ENCODE measurements around the gene FOCAD.

DNA sequence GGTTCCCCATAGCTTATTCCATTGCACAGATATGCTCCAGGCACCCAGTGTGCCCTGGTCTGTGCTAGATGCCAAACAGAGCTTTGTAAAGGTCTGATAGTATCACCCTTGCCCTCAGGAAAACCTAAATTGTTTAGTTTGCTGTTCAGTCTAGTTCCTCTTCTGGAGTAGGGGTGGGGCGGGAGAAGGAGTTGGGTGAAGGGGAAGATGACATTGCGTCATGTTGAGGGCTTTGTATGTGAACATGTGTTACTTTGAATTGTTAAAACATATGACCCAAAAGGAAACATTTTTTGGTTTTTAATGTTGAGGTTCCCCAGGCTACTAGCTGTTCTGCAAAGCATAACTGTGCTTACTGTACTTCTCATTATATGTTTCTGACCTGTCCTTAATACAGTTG lies 306.8 kb downstream of the FOCAD start:
- TF ChIP-seq, protein P1, sequence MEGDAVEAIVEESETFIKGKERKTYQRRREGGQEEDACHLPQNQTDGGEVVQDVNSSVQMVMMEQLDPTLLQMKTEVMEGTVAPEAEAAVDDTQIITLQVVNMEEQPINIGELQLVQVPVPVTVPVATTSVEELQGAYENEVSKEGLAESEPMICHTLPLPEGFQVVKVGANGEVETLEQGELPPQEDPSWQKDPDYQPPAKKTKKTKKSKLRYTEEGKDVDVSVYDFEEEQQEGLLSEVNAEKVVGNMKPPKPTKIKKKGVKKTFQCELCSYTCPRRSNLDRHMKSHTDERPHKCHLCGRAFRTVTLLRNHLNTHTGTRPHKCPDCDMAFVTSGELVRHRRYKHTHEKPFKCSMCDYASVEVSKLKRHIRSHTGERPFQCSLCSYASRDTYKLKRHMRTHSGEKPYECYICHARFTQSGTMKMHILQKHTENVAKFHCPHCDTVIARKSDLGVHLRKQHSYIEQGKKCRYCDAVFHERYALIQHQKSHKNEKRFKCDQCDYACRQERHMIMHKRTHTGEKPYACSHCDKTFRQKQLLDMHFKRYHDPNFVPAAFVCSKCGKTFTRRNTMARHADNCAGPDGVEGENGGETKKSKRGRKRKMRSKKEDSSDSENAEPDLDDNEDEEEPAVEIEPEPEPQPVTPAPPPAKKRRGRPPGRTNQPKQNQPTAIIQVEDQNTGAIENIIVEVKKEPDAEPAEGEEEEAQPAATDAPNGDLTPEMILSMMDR (IDR thresholded peaks at IDR 0.05) = no peak
- TF ChIP-seq POLR2A (IDR thresholded peaks at IDR 0.05) = no peak
- no peak for TF ChIP-seq EP300 (IDR thresholded peaks at IDR 0.05)
